Skeletal muscle satellite cell (primary cell): ENCODE data around the gene PROX2.

Experiments
- H3K27me3 ChIP-seq: 2 replicates; pipeline ENCODE4 v1.7.0; 2013; ENCODE audit warnings: low read length; ENCODE audit not compliant: control insufficient read depth, insufficient read depth
- H3K36me3 ChIP-seq: 2 replicates; pipeline ENCODE4 v1.7.0; 2013; ENCODE audit warnings: mild to moderate bottlenecking, control low read depth, low read length; ENCODE audit not compliant: insufficient read depth
- H3K4me1 ChIP-seq: 2 replicates; pipeline ENCODE4 v1.7.0; 2013; ENCODE audit warnings: low read length; ENCODE audit not compliant: control insufficient read depth, insufficient read depth
- H3K4me2 ChIP-seq: 2 replicates; pipeline ENCODE4 v1.7.0; 2013; ENCODE audit warnings: mild to moderate bottlenecking, low read length
- H3K4me3 ChIP-seq: 2 replicates; pipeline ENCODE4 v1.7.0; 2013; ENCODE audit warnings: low read length
- H3K9ac ChIP-seq: 2 replicates; pipeline ENCODE4 v1.7.0; 2013; ENCODE audit warnings: mild to moderate bottlenecking, low read depth, low read length, moderate library complexity
- H3K9me3 ChIP-seq: replicated peaks from 2 replicates; pipeline ENCODE4 v1.7.0; 2013; ENCODE audit warnings: mild to moderate bottlenecking, control low read depth, low read length

PROX2 gene

GRCh38 chr14:74867673-74868072, 8.3 kb downstream of the PROX2 start:
- no peak overlapping the region for H3K4me3 ChIP-seq
- no peaks in the 10 kb centered on the region for H3K9me3 ChIP-seq
- peaks cover 4% of the 10 kb centered on the region for H3K4me1 ChIP-seq
- no peaks in the 10 kb centered on the region for H3K36me3 ChIP-seq
- peaks cover 29% of the 10 kb centered on the region for H3K27me3 ChIP-seq
- H3K9ac ChIP-seq, result no peak overlapping the region
- H3K4me2 ChIP-seq, result no peak overlapping the region

- Histone ChIP-seq H3K4me3 (no peak overlapping the region), H3K4me1 (peaks cover 4% of the 10 kb centered on the region), H3K27me3 (peaks cover 21% of the 10 kb centered on the region), H3K4me2 (no peak overlapping the region), H3K36me3 (no peaks in the 10 kb centered on the region), H3K9me3 (no peaks in the 10 kb centered on the region), H3K9ac (no peak overlapping the region)
Observed at GRCh38 chr14:74866708-74867389, 9.1 kb downstream of the PROX2 start.

GRCh38 chr14:74865156-74865555, 10.8 kb downstream of the PROX2 start:
- peaks cover 4% of the 10 kb centered on the region for H3K4me1 ChIP-seq
- H3K4me2 ChIP-seq, result no peak overlapping the region
- H3K4me3 ChIP-seq, result no peak overlapping the region
- peaks cover 19% of the 10 kb centered on the region for H3K27me3 ChIP-seq
- no peaks in the 10 kb centered on the region for H3K9me3 ChIP-seq
- no peak overlapping the region for H3K9ac ChIP-seq
- H3K36me3 ChIP-seq, result no peaks in the 10 kb centered on the region

- H3K9me3 ChIP-seq, result no peaks in the 10 kb centered on the region
- H3K36me3 ChIP-seq, result no peaks in the 10 kb centered on the region
- no peak overlapping the region for H3K4me3 ChIP-seq
- H3K27me3 ChIP-seq, result peaks cover 19% of the 10 kb centered on the region
- peaks cover 4% of the 10 kb centered on the region for H3K4me1 ChIP-seq
- H3K4me2 ChIP-seq, result no peak overlapping the region
- H3K9ac ChIP-seq, result no peak overlapping the region
Observed at GRCh38 chr14:74864198-74864597, 11.7 kb downstream of the PROX2 start.

GRCh38 chr14:74863274-74863673, 12.7 kb downstream of the PROX2 start:
- Histone ChIP-seq H3K9me3 (no peaks in the 10 kb centered on the region), H3K27me3 (peaks cover 19% of the 10 kb centered on the region), H3K4me1 (peaks cover 4% of the 10 kb centered on the region), H3K36me3 (no peaks in the 10 kb centered on the region), H3K9ac (no peak overlapping the region), H3K4me2 (no peak overlapping the region), H3K4me3 (no peak overlapping the region)

- Histone ChIP-seq H3K9ac (no peak overlapping the region), H3K27me3 (peaks cover 8% of the 10 kb centered on the region), H3K36me3 (no peaks in the 10 kb centered on the region), H3K4me1 (no peaks in the 10 kb centered on the region), H3K4me2 (no peak overlapping the region), H3K4me3 (no peak overlapping the region), H3K9me3 (no peaks in the 10 kb centered on the region)
Observed at GRCh38 chr14:74861734-74862090, 14.2 kb downstream of the PROX2 start.

GRCh38 chr14:74860899-74861733, 14.8 kb downstream of the PROX2 start:
- Histone ChIP-seq H3K4me2 (no peak overlapping the region), H3K4me1 (no peaks in the 10 kb centered on the region)

GRCh38 chr14:74859757-74860552, 16.0 kb downstream of the PROX2 start:
- peaks cover 2% of the 10 kb centered on the region for H3K27me3 ChIP-seq
- no peaks in the 10 kb centered on the region for H3K4me1 ChIP-seq
- H3K9ac ChIP-seq, result no peak overlapping the region
- H3K9me3 ChIP-seq, result no peaks in the 10 kb centered on the region
- no peak overlapping the region for H3K4me2 ChIP-seq
- H3K36me3 ChIP-seq, result no peaks in the 10 kb centered on the region
- no peak overlapping the region for H3K4me3 ChIP-seq

More at GRCh38 chr14:74860899-74861733, 14.8 kb downstream of the PROX2 start:
- no peak overlapping the region for H3K4me3 ChIP-seq
- H3K9me3 ChIP-seq, result no peaks in the 10 kb centered on the region
- H3K36me3 ChIP-seq, result no peaks in the 10 kb centered on the region
- H3K27me3 ChIP-seq, result peaks cover 2% of the 10 kb centered on the region
- H3K9ac ChIP-seq, result no peak overlapping the region

GRCh38 chr14:74858022-74858421, 17.9 kb downstream of the PROX2 start:
- H3K4me1 ChIP-seq, result peaks cover 4% of the 10 kb centered on the region
- no peak overlapping the region for H3K4me3 ChIP-seq
- H3K9ac ChIP-seq, result no peak overlapping the region
- no peak overlapping the region for H3K4me2 ChIP-seq
- H3K36me3 ChIP-seq, result no peaks in the 10 kb centered on the region
- no peaks in the 10 kb centered on the region for H3K27me3 ChIP-seq
- H3K9me3 ChIP-seq, result no peaks in the 10 kb centered on the region

GRCh38 chr14:74856366-74856765, 19.6 kb downstream of the PROX2 start:
- Histone ChIP-seq H3K4me2 (no peak overlapping the region), H3K9me3 (no peaks in the 10 kb centered on the region), H3K36me3 (no peaks in the 10 kb centered on the region), H3K4me3 (no peak overlapping the region), H3K27me3 (no peaks in the 10 kb centered on the region), H3K9ac (no peak overlapping the region), H3K4me1 (peaks cover 12% of the 10 kb centered on the region)

- H3K9ac ChIP-seq, result no peak overlapping the region
- no peak overlapping the region for H3K4me3 ChIP-seq
- H3K4me1 ChIP-seq, result peaks cover 12% of the 10 kb centered on the region
- no peaks in the 10 kb centered on the region for H3K36me3 ChIP-seq
- H3K4me2 ChIP-seq, result no peak overlapping the region
- no peaks in the 10 kb centered on the region for H3K27me3 ChIP-seq
- H3K9me3 ChIP-seq, result no peaks in the 10 kb centered on the region
Observed at GRCh38 chr14:74855945-74856344, 20.0 kb downstream of the PROX2 start.
